LoVo (cell line): ENCODE measurements around the gene ULK4.
"Not testable (repeated sequence)": the region's sequence is repeated elsewhere in the genome, so short reads cannot be mapped to it uniquely, and the experiment has no call there.

Experiments
- DNase-seq: peaks from one replicate; pipeline ENCODE4 v3.0.0-alpha.2; 2016; ENCODE audit warnings: low spot score

Gene ULK4

DNA sequence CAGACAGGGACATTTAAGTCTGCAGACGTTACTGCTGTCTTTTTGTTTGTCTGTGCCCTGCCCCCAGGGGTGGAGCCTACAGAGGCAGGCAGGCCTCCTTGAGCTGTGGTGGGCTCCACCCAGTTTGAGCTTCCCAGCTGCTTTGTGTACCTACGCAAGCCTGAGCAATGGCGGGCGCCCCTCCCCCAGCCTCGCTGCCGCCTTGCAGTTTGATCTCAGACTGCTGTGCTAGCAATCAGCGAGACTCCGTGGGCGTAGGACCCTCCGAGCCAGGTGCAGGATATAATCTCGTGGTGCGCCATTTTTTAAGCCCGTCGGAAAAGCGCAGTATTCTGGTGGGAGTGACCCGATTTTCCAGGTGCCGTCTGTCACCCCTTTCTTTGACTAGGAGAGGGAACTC is 314.2 kb downstream of the ULK4 start:
- DNase-seq: not testable (repeated sequence)

DNA sequence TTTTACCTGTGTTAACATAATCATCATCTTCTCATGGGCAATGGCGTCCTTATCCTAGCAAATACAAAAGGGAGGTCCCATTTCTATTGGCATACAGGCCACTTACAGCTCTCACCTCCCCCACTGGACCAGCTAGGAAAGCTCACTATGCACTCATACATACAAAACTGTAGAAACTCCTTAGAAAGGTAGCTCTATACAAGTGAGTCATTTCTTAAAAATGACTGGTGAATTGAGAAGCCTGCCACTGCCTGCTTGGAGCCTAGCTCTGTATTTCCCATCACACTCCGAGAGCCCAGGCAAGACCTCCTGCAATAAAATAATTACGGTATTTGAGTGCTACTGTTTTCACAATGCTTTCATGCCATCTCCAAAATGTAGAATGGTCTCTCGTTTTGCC is 321.8 kb downstream of the ULK4 start:
- no peak for DNase-seq

DNA sequence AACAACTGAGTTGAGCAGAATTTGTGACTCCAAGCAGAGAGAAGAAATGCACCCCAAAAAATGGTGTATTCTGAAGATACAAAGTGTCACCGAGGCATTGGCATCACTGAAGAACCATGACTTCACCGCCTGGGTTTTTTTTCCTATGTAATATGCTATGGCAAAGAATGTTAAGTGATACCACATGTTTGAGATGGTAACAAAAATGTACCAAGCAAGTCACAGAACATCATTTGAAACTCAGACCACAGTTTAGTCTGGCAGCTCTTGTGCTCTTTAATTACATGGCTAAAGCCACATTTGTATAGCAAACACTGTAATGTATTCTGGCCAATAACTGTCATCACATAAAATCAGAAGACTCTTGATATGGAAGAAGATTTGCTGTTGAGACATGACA is 323.5 kb downstream of the ULK4 start:
- no peak for DNase-seq

DNA sequence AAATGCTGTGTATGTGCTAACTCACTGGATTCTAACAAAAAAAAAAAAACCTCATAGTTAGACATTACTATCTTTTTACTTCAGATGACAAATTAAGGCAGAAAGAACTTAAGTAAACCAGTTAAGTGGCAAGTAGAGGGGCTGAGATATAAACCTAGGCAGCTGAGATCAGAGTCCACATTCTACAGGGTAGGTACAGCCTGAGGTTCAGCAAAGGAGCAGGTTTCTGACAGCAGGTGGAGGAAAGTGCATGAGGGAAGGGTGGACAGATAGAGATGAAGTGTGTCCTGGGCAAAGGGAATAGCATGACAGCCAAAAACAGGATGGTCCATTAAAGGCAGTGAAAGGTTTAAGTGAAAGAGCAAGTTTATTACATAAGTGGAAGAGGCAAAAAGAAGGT is 329.2 kb downstream of the ULK4 start:
- DNase-seq: no peak

DNA sequence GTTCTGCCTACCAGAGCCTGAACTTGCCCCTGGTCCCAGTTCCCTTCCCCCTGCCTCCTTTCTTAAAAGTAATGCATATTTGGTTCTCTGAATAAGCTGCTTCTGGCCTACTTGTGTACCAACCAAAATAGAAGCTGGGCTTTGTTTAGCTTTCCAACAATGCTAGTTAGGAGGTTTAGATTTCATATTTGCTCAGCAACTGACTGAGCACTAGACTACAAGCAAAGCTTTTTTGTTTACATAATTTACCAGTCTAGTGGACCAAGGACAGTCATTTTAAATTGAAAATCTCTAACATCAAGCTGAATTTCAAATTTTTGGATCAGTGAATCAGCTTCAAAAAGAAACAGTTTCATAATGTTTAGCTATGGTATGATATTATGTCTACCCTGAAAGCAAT is 331.2 kb downstream of the ULK4 start:
- DNase-seq: no peak

DNA sequence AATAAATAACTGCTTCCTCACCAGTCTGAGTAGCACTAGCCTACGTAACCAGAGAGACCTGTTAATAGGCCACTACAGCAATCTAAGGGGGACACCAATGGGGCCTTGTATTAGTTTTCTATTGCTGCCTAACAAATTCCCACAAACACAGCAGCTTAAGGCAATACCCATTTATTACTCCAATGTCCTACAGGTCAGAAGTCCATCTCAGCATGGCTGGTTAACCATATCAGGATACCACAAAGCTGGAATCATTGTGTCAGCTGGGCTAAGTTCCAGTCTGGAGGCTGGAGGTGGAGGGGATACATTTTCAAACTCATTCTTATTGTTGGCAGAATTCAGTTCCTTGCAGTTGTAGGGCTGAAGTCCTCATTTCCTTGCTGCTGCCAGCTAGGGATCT is 331.9 kb downstream of the ULK4 start:
- DNase-seq: no peak

DNA sequence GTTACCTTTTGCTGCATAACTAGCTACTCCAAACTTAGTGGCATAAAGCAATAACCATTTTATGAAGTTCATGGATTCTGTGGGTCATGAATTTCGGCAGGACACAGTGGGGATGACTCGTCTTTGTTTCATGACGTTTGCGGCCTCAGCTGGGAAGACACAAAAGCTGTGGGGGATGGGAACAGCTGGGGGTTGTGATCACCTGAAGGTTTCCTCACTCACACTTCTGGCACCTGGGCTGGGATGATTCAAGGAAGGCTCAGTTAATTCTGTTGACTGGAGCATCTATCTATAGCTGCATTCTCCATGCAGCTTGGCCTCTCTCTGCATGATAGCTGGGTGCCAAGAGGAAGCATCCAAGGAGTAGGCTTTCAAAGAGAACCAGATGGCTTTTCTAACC is 332.8 kb downstream of the ULK4 start:
- DNase-seq: no peak

DNA sequence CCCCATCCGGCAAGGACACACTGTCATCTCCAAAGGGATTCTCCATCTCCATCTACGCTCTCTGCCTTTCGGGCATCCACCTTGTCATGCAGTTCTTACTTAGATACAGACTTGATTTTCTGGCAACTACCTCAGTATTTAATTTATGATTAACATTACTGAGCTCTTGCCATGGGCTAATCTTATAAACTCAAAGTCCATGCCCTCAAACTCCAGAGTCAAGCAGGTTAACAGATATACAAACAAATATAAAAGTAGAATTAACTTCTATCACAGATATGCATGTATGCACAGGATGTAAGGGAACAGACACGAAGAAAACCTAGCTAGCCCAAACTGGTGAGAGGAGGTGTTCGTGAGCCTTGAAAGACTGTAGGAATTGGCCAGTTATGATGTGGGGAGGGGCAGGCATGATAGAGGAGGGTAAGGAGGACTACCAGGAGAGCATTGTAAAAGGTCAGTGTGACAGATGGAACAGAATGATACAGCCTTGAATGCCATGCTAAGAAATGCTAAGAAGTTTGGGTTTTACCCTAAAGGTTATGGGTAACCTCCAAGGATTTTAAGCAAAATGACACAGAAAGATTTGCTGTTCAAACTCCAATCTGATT is 334.3 kb downstream of the ULK4 start:
- DNase-seq: no peak

DNA sequence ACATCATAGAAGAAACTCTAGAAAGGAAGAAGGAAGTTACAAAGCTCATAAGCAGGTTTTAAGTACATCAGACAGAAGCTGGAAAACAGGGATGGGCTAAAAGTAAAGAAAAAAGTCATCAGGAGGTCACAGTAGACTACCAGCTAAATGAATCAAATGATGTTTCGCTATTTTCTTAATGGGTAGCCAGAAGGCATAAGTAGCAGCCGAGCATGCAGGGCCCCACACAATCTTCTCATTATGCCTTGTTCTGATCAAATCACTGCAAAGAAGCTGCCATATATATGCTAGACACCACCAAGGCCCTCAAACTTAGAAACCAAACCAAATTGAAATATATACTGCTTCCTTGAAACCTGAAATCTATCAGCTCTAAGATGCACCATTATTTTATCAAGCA is 349.1 kb downstream of the ULK4 start:
- no peak for DNase-seq

DNA sequence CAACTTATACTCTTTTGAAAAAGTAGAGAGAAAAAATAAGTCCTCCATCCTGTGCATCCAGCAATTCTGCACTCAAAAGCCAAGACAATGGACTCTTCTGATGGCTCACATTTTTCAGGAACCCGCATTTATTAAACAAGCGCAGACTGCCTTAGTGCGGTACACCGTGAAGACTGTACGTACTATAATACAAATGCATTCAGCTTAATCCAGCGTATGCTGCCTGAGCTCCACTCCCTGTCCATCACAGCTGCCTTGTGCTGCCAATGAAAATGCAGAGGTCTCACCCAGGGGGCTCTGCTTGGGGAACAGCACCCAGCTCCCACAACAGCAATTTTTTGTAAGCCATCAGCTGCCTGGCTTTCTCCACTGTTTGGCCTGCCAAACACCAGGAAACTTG is 350.9 kb downstream of the ULK4 start:
- DNase-seq: no peak

DNA sequence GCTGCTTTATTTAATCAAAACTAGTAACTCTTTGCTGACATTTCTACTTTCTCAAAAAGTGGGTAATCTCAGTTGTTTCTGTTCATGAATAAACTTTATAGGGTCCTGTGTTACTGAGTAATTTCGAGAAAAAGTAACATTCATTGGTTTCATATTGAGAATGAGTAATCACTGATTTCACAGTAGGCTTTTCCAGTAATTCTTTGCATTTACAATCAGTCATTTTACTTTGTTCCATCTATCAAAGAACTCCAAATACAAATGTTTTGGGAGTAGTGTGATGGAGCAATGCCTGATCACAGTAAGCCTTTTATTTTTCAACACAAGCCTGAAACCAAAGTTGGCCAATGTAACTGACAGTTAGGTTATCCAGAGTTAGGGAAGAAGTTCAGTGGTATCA is 353.6 kb downstream of the ULK4 start:
- DNase-seq: no peak

DNA sequence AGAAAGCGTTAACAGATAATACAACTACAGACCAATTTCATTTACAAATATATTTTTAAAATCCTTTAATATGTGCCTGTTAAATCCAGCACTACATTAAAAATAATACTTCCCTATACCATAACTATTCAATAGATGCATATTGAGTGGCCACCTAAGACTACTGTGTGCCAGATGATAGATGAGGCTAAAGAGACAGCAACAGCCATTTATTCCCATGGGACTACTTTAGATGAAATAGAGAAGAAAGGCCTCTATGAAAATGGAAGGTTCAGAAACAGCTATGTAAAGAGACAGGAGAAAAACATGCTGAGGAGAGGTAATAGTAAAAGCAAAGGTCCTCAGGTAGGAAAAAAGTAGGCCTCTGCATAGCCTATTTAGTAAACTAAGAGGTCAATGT is 358.1 kb downstream of the ULK4 start:
- no peak for DNase-seq

DNA sequence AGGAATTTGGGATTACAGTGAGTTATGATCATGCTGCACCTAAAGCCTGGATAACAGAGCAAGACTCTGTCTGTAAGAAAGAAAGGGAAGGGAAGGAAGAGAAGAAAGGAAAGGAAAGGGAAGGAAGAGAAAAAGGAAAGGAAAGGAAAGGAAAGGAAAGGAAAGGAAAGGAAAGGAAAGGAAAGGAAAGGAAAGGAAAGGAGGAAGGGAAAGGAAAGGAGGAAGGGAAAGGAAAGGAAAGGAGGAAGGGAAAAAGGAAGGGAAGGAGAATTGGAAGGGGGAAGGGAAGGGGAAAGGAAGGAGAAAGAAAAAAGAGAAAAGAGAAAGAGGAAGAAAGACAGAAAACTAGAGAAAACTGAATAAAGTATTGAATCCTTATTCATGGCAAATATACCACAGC is 359.8 kb downstream of the ULK4 start:
- no peak for DNase-seq

DNA sequence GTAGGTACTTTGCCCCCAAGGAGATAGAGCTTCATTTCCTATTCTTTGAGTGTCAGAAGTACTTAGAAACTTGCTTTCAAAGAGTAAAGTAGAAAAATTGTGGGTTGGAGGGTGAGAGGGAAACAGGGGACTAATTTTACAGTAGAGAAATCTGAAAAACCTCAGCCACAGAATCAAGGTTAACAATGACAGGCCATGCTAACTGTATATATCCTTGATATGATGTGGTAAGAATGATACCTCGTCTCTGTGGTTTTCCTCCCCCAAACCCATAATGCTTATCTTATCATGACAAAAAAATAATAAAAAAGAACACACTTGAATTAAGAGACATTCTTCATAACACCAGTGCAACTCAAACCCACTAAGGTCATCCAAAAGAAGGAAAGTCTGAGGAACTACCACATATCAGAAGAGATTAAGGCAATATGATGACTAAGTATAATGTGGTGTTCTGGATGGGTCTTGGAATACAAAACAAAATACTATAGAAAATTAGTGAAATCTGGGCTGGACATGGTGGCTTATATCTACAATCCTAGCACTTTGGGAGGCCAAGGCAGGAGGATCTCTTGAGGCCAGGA is 360.4 kb downstream of the ULK4 start:
- no peak for DNase-seq

DNA sequence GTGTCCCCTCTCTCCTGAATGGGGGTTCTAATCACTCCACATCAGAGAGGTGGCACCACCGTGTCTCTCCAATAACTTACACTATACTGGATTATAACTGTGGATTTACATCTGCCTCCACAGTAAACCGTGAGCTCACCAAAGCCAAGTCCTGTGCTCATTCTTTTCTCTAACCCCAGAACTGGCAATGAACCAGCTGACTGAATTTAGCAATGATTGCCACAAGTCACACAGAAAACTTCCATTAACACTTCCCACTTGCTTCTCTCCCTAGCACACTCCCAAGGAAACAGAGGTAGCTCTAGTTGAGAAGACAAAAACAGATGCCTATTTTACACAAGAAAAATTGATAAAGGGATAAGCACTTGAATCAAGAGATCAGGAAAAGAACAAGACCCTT is 361.3 kb downstream of the ULK4 start:
- DNase-seq: no peak

DNA sequence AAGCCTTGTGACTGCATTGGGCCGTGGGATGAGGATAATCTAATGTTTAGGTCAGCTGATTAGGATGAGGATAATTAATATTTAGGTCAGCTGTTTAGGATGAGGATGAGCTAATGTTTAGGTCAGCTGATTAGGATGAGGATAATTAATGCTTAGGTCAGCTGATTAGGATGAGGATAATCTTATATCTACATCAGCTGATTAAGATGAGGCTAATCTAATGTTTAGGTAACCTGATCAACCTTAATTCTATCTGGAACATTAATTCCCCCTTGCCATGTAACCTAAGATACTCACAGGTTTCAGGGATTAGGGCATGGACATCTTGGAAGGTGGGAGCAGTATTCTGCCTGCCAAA is 362.8 kb downstream of the ULK4 start:
- DNase-seq: no peak

DNA sequence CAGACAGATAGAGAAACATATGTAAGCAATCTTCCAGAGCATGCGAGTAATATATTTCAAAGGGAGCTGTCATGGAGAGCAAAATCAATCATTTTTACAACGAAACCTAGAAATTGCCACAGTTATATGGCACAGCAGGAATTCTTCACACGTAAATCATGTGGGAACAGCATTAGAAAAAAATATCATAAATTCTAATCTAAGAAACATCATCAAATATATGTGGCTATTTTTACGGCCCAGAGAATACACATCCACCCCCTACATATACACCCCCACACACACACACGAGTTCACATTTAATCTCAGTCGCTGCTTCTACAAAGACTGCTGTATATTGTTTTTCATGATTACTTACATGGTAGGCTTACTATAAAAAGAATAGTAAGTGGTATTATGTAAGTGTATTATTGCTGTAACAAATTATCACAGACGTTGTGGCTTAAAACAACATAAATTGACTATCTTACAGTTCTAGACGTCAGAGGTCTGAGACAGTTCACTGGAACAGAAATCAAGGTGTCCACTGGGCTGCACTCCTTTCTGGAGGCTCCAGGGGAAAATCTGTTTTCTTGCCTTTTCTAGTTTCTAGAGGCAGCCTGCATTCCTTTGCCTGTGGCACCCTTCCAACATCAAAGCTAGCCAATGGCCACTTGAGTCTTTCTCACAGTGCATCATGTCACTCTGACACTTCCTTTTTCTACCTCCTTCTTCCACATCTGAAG is 363.3 kb downstream of the ULK4 start:
- no peak for DNase-seq

DNA sequence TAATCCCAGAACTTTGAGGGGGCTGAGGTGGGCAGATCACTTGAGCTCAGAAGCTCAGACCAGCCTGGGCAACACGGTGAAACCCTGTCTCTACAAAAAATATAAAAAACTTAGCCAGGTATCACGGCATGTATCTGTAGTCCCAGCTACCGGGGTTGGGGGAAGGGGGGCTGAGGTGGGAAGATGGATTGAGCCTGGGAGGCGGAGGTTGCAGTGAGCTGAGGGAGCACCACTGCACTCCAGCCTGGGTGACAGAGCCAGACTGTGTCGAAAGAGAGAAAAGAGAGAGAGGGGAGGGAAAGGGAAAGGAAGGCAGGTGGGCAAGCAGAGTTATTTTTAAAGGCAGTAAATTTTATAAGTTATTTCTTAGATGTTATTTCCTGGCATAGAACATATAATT is 368.1 kb downstream of the ULK4 start:
- no peak for DNase-seq

DNA sequence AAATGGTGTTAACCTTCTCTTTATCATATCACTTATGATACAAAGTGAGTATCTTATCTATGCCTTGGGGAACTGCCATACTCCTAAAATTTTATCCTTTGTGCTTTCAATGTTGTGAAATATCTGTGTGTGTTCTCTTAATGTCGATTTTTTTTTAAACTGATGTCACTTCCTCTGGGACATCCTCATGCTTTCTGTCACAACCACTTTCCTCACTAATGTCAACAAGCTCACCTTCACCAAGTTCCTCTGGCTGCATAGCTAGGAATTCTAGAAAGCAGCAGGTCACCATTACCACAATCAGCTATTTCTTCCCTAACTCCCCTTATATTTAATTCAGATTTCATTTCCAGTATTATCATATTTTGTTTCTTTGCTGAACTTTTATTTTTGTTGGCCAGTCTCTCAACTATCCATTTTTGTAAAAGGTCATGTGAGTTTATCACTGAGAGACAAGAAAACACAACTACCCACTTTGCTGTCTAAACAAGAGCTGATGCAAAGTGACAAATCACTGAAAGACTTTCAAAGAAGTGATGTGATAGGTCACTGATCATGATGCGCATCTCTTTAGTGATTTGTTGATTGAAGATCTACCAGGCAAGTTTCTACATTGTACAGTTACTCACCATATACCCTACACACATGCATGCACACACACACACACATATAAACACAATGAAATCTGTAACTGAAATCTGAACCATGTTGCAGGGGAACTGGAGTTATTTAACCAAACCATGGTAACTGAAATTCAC is 369.0 kb downstream of the ULK4 start:
- no peak for DNase-seq

DNA sequence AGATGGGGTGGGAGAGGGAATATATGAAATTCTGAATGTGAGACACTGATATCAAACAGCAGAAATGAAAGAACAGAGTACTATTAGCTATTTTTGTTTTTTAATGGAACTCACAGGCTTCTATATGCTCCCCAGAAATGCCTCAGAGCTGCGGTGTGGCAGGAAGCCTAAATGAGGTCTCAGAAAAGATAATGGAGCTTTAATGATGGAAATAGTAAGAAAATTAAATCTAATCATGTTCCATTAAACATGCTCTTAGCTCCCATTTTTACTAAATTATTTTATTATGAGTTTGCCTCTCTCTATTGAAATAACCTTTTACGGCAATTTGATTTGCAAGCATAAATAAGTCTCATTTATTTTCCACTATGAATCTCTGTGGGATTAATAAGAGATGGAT is 378.9 kb downstream of the ULK4 start:
- DNase-seq: no peak

DNA sequence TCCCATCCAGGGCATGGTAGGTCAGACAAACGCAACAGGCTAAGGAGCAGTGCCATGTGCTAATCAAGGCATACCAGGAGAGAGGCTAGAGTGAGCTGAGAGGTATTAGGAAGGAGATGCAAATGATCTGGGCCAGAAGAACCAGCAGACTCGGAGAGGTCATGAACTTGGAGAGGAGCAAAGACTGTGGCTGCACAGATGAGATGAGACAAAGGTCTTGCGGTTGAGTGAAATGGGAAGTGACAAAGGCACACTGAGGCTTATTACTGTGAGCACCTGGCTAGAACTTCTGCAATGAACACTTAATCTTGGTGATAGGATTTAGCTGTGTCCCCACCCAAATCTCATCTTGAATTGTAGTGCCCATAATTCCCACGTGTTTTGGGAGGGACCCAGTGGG is 380.2 kb downstream of the ULK4 start:
- no peak for DNase-seq

DNA sequence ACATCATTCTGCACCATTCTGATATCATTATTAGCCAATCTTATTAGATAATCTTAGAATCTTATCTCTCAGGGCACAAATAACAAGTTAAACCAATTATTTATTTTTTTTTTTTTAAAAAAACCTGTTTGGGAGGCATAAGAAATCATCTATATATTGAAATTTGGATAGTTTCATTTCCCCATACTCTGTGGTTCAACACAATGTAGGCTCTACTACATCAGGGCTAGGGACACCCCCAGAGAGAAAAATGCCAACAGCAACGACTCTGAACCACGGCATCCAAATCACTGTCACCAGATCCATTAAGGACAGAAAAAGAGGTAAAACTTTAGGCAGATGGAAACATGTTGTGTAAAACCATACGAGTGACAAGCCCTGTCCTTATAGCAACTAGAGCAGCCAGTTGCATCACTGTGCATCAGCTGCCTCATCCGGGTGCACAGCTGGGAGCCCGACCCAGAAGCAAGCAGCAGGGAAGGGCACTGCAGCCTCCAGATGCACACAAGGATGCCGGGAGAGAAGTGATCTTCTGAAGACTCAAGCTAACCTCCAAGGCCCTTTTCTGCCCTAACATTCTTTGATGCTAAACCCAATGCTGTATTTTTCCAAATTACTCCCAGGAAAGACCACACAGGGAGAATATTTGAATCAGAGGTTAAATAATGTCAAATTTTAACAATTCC is 381.5 kb downstream of the ULK4 start:
- no peak for DNase-seq

DNA sequence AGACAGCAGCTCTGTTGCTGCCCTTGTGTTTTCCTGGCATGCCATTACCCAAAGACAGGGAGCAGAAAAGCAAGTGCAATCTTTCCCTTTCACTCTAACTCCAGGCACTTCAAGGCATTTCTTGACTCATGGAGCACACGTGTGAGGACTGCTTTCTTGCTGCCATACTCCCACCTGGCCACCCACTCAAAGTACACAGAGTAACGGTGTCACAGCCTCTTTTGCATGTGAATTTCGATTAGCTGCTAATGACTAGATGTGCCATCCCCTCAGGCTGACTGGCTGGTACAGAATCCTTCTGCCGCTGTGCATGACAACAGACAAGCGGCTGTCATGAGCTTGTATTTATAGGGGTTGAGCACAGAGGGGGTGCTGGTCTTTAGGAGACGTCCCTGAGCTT is 382.0 kb downstream of the ULK4 start:
- DNase-seq: no peak
